Stimulated activated CD4-positive, alpha-beta T cell treated with anti-CD3 and anti-CD28 coated beads, Interleukin-1b, Interleukin-23, amount 100 ng/mL, for 48 hours (primary cell): ENCODE measurements around the gene FOS.
"Not testable (repeated sequence)": the region's sequence is repeated elsewhere in the genome, so short reads cannot be mapped to it uniquely, and the experiment has no call there.

Experiments used
- DNase-seq: peaks from one replicate; pipeline ENCODE4 v3.0.0-alpha.2; 2020

The FOS gene

DNA sequence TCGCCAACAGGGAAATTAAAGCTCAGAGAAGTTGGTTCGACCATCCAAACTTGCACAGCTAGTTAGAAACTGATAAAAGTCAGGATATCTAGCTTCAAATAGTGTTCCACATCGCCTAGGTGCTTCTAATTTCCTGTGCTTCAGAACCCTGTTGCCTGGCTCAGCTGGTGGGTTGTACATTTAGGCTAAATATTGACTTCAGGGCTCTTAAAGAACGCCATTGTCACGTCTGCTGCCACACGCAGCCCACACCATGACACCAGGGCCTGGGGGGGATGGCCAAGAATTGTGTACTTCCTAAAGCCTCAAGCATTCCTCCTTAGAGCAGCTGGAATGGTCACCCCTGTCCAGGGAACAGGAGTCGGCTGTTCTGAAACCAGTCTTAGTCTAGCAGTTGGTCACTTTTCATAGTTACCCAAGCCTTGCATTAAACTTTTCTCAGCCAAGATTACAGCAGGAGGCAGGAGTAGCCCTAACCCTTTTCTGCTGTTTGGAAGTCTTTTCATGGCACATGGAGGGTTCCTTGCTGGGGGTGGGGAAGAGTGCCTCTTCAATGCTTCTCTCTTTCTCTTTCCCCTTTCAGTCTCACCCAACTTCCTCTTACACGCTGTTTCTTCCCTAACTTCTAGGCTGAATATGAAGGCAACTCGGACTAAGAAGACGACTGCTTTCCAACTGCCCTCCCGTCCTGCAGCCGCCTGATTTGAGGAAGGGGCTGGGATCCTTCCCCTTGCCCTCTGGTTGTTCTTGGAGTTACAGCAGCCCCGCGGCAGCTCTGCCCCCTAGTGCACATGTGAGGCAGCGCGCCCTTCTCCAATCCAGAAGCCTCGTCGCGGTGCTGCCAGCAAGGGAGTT is 17.1 kb downstream of the FOS start:
- DNase-seq: peak; percentile 77

DNA sequence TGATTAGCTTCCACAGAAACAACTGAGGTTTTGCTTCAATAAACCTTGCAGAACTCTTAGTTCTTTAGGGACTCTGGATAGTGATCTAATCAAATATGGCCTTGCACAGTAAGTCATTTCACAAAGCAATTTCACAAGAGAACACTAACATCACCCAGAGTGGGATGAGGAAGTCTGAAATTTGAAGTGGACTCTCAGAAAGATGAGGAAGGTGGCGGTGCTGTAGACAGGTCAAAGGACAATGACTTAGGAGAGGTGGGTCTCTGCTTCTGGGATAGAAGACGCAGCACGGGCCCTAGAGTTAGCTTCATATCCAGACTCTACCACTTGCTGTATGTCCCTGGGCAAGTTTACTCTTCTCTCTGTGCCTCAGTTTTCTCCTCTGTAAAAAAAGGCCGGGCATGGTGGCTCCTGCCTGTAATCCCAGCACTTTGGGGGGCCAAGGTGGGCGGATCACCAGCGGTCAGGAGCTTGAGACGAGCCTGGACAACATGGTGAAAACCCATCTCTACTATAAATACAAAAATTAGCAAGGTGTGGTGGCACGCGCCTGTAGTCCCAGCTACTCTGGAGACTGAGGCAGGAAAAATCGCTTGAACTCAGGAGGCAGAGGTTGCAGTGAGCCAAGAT is 18.9 kb downstream of the FOS start:
- no peak for DNase-seq

DNA sequence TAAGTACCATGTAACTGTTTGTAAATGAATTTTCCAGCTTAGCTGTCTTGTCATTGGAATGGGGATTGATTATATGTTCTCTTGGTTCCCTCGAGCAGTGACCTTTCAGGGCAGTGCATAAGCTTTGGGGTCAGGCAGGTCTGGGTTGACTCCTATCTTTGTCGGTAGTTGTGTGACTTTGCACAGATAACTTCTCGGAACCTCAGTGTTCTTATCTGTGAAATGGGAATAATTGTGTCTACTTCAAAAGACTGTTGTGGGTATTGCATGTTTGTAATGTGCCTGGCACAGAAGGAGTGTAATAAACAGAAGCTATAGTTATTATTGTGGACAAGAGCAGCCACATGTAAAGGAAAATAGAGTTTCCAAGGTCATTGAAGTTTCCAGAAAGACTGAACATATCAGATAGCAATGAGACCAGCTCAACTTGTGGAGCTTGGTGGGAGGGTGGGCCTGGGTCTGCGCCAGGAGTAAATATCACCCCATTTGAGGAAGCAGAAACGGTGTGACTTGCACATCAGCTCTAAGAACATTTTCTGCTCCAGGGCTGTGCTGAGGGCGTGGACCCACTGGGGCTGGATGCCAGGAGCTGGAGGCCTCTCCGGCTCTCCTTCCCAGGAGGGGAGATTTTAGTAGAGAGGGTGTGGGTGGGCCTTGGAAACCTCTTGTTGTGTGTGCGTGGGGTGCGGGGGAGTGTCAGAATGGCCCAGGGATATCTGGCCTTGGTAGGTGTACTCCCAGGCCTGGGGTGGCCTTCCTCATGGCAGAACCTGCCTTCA is 19.7 kb downstream of the FOS start:
- DNase-seq: no peak

DNA sequence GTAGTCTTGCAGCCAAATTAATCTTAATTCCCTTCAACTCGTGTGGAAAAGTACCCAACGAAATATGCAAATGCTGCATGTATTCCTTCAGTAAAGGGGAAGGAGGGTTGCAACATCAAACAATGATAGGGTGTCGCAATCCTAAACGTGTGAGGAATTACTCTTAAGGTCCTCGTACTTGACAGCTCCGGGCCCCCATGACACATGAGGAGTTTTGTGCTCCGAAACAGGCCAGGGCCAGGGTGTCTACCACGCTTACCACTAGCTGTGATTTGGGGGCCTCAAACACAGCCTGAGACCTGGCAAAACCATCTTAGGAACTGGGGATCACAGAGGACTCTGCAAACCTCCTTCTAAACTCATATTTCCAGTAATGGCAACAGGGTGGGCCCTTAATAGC is 20.4 kb downstream of the FOS start:
- DNase-seq: no peak

DNA sequence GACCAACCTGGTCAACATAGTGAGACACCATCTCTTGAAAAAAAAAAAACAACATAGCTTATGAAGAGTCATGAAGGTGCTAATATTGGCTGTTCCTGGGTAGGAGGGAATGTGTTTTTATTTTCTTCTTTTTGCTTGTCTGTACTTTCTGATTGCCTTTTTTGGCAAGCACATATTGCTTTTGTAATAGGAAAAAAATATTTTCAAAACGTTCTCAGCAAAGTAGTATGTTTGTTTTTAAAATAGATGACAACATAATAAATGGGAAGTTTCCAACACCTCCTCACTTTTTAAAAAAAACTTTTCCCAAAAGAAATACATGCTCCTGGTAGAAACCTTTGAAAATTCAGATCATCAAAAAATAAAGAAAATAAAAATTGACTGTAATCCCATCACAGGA is 20.9 kb downstream of the FOS start:
- DNase-seq: no peak

DNA sequence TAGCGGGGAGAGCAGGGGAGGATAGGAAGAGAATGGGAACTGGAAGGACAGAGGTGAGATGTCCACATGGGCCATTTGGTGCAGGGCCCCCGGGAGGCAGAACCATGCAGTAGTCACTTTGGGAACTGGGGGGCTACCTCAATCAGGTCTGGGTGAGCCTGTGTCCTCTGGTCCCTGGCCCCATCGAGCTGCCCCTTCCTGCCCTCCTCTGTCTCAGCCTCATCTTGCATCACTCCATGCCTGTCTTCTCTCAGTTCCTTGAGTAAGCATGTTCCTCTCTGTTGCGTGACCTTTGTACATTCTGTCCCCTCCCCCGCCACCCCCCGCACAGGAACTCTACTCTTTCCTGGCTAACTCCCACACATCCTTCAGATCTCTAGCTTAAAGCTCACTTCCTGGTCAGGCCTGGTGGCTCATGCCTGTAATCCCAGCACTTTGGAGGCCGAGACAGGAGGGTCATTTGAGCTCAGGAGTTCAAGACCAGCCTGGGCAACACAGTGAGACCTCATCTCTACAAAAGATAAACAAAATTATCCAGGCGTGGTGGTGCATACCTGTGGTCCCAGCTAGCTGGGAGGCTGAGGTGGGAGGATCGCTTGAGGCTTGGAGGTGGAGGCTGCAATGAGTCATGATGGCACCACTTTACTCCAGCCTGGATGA is 23.2 kb downstream of the FOS start:
- DNase-seq: peak; percentile 54

DNA sequence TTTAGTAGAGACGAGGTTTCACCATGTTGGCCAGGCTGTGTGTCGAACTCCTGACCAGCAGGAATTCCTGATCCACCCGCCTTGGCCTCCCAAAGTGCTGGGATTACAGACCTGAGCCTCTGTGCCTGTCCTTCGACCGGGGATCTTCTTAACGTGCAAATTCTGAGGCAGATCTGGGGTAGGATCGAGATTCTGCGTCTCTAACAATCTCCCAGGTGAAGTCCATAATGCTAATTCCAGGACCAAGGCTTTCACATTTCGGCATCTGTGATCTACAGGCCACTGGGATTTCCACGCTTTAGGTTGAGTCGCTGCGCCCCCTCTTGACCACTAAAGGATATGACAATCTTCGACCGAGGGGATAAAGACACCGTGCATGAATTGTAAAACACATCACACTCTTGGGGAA is 24.8 kb downstream of the FOS start:
- DNase-seq: peak; percentile 56

DNA sequence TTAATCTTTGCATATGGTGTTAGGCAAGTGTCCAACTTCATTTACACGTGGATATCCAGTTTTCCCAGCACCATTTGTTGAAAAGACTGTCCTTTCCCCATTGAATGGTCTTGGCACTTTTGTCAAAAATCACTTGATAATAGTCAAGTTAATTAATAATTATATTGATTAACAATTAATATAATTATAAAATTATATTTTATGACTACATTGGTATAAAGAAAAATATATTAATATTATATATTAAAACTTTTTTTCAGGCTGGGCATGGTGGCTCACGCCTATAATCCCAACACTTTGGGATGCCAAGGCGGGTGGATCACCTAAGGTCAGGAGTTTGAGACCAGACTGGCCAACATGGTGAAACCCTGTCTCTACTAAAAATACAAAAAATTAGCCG is 27.8 kb downstream of the FOS start:
- DNase-seq: not testable (repeated sequence)

DNA sequence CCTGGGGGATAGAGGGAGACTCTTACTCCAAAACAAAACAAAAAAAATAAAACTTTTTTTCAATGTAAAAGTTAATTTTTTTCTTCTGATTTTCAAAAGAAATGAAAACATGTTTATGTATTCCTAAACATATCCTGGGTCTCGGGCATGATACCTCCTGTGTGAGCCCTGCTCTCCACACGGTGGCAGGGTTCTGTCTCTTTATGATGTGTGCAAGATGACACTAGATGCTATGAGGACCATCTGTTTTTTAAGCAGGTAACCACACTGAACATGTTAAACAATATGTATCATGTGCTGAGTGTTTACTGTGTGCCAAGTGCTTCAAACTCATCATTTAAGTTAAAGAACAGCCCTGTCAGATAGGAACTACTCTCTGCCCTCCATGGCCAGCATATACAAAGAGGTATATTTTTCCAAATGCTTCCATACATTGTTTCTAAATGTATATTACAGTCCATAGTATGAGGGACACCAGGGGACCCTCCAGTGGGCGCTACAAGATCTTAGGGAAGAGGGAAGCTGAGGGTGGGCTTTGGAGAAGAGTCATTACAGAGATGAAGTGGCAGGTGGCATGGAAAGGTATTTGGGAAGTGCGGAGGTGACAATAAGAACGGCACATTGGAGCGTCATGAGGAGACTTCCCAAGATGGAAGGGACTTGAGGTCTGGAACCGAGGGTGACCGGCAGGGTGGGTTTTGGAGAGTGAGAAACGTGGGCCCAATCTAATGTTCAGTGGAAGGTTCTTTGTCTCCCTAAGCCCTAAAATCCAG is 28.5 kb downstream of the FOS start:
- DNase-seq: peak; percentile 24

DNA sequence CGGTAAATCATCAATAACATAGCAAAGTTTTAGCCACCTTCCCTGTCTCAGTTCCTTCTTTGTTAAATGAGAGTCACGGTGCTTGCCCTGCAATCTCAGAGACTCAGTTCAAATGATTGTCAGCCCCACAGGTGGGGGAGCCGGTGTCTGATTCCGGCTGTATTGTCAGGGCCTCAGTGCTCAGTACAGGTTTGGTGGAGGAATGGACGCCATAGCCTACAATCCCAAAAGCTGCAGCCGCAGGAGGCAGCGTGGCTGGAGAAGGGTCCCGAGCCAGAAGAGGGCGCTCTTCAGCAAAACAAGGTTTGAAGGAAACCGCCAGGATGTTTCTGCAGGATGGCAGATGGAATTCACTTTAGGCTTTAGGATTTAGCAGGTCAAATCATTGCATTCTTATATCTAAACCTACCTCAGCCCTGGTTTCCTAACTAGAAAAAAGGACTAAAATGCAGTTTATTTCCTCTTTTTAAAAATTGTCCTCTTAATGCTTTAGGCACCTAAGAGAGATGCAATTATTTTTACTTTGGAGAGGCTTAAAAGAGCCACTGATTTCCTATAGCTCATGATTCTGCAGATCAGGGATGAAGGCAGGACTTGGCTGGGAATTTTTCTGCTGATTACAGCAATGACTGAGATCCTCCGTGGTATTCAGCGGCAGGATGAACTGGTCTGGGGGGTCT is 29.2 kb downstream of the FOS start:
- peak; percentile 74 for DNase-seq

DNA sequence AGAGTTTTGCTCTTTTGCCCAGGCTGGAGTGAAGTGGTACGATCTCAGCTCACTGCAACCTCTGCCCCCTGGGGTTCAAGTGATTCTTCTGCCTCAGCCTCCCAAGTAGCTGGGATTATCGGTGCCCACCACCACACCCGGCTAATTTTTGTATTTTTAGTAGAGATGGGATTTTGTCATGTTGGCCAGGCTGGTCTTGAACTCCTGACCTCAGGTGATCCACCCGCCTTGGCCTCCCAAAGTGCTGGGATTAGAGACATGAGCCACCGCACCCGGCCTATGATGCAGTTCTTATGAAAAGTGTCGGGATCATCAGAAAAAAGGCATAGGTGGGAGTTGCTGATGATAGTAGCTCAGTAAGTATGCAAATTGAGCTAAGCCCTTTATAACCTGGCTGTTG is 30.4 kb downstream of the FOS start:
- DNase-seq: not testable (repeated sequence)

DNA sequence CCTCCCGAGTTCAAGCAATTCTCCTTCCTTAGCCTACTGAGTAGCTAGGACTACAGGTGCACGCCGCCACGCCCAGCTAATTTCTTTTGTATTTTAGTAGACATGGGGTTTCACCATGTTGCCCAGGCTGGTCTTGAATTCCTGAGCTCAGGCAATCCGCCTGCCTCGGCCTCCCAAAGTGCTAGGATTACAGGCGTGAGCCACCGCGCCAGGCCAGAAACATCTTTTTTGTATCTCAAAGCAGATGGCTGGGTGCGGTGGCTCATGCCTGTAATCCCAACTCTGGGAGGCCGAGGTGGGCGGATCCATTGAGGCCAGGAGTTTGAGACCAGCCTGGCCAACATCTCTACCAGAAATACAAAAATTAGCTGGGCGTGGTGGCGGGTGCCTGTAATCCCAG is 30.9 kb downstream of the FOS start:
- DNase-seq: not testable (repeated sequence)

DNA sequence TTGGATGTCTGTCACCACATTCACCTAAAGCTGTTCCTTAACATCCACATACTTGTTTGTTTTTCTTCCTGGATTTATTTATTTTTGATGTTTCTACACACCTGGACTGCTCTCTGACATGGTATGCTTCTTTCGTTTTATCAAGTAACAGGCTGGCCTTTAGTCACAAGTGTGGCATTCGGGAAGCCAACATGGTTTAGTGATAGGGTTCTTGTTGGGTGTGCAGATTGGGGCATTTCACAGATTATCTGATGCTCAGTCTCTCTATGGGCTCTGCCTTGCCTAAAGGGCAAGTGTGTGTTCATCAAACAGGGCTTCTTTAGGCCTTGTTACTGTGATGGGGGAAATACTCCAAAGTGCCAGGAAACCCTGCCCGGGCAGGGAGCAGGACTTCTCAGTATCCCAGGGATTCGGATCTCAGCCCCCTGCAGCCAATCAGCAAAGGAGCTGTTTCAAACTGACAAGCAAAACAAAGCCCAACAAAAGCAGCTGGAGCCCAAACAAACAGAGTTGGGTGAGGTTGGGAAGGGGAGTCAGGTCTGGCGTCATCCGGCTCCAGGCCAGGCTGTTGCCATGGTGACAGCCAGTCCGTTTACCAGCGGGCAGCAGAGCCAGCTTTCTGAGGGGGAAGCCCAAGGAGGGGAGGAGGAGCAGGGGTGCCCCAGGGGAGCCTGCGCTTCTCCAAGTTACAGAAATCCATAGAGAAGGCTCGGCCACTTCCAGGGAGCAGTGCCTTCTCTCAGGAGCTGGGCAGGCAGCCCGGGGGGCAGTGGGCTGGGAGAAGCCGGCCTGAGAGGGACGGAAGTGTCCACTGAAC is 31.9 kb downstream of the FOS start:
- no peak for DNase-seq

DNA sequence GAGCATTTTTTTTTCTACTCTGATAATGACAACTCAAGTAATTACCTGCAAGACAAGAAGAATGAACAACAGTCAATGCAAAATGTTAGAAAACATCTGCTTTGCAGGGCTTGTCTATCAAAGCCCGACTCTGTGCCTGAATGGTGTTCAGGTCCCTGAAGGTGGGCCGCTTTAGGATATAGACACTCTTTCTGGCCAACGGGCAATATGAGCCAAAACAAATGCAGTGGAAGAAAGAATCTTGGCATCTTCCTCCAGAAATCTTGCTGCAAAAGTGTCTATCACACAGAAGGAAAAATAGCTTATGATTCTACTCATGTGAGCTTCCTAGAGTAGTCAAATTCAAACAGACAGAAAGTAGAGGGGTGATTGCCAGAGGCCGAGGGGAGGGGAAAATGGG is 32.7 kb downstream of the FOS start:
- DNase-seq: no peak

DNA sequence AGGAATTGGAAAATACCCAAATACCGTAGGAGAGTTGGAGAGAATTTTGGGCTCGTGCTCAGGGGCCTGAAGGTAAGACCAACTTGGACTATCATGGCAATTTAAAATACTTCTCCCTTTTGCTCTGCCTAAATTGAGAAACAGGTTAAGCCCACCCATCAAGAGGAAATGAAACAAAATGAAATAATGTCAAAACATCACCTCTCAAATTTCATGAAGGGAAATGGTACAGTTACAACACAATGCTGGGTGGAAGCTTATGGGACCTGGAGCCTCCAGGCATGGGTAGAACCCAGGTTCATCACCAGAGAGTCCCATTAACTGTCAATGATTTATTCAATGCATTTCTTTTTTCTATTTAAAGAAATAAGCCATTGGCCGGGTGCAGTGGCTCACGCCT is 33.7 kb downstream of the FOS start:
- DNase-seq: no peak

DNA sequence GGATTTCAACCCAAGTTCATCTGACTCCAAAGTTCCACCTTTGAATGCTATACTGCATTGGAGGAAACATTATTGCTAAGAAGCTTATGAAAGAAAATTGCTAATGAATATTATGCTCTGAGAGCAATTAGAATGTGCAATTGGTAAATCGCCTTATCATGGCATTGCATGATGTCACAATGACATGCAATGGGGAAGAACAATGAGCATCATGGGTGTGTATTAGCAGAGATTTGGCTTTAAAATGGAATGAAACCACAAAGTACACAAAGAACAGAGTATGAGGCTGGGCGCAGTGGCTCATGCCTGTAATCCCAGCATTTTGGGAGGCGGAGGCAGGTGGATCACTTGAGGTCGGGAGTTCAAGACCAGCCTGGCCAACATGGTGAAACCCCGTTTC is 34.7 kb downstream of the FOS start:
- no peak for DNase-seq

DNA sequence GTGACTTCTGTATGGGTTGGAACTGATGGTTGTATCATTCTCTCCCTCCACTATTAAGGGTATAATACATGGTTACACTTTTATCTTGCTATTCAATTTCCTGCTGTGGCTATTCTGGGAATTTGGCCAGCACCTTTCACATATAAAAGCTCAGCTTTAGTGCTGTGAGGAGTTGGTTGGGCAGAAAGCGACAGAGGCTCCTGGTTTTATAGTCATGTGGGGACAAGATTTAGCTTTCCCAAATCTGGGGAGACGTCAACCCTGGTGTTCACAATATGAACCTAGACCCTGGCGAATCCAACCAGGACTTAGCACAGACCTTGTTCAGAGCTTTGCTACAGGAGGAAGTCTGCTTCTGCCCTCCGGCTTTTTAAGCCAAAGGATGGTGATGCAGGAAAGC is 36.5 kb downstream of the FOS start:
- DNase-seq: no peak

DNA sequence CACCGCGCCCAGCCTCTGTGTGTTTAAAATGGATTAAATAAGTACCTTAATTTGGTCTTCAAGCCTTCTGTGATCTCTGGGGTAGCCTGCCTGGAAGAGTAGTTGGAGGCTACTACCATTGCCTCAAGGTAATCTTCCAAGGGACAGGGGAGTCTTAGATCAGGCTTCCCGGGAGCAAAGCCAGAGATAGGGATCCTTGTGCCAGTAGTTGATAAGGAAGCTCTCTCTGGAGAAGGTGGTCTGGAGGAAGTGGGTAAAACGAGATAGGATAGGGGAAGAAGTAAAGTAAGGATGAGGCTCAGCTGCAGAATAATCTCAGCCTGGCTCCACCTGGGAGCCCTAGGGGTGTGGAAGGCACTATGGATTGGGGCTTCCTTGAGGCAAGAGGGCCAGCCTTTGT is 38.5 kb downstream of the FOS start:
- DNase-seq: no peak

DNA sequence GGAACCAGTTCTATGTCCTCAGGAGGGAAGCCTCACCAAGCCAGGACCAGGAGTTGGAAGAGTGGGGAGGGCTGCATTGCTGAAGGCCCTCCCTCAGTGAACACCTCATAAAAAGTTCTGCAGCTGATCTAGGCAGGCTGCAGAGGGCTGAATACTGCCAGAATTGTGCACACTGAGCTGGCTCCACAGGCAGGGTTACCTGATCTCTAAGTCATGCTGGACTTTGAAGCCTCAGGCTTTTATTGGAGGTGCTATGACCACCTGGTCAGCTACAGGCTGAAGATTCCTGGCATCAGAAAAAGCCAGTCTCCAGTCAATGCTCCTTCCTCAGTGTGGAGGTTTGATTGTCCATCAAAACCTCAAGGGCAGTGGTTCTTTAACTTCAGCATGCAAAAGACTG is 39.7 kb downstream of the FOS start:
- no peak for DNase-seq

DNA sequence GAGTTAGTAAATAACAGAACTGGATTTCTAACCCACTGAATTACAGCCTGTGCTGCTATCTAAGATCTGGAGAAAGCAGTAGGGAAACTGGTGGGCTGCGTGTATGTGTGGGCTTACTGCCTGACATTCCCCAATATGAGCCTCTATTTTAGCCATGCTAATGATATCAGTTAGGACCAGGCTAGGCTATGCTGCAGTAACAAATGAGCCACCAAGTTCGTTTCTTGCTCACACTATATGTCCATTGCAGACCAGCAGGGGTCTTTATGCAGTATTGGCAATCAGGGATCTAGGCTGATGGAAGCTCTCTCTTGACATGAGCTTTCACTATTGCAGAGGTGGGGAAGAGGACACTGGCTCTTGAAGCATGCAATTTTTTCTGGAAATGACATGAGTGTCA is 40.4 kb downstream of the FOS start:
- DNase-seq: no peak

DNA sequence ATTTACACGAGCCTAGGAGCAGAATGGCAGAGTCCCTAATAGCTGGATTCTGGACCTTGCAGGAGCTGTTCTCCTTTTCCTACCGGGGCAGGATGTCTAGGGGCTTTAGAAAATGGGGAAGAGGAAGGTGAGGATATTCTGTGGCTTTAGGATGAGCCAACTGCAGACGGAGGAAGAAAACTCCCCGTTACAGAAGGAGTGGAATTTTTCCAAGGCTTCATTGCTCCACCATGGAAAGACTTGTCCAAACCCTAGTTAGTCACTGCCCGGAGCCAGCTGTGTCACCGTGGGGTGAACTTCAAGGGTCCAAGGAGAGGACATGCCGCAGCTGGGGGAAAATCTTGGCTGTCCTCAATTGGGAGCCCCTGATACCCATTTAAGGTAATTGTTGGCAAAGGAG is 41.6 kb downstream of the FOS start:
- DNase-seq: no peak
